ENCODE data around the gene GAR1.
"Not testable (repeated sequence)": the region's sequence is repeated elsewhere in the genome, so short reads cannot be mapped to it uniquely, and the experiment has no call there.

GAR1 gene

GRCh38 chr4:109847896-109848442 is 32.4 kb downstream of the GAR1 start, which contains the start of gene LRIT3:
Gene LRIT3, plus strand, starts transcription at chr4:109848107. Its CDS starts 95 bp downstream, at chr4:109848202.
- DNase-seq: no peak

DNA sequence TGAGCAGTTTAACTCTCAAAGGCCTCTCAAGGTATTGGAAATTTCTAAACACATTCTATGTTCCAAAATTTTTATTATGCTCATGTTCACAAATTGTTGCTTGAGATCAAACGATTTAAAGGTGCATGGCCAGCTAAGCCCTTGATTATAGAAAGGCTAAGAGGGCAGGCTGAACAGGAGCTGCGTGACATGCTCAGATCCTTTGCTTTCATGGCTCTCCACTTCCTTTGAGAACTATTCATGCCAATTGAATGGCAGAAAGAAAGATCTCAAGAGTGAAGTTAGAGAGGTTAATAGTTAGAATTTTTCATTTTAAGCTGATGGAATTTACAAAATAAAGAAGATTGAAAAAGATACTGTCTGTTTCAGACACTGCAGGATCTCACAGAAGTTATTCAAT is 32.9 kb downstream of the GAR1 start:
- DNase-seq: no peak

GRCh38 chr4:109850601-109851000 is 35.0 kb downstream of the GAR1 start:
- DNase-seq: no peak

- DNase-seq: not testable (repeated sequence)
Observed at GRCh38 chr4:109859426-109860300, 44.1 kb downstream of the GAR1 start.

DNA sequence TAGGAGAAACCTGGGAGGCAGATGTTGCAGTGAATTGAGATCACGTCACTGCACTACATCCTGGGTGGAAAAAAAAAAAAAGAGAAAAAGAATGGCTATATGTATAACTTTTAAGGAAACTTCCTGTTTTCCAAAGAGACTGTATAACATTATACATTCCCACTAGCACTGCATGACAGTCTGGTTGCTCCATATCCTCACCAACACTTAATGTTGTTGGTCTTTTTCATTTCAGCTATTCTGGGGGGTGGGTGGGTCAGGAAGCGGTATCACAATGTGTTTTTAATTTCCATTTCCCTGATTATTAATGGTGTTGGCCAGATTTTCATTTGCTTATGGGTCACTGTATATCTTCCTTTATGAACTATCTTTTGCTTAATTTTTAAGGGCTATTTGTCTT is 45.7 kb downstream of the GAR1 start:
- no peak for DNase-seq

DNA sequence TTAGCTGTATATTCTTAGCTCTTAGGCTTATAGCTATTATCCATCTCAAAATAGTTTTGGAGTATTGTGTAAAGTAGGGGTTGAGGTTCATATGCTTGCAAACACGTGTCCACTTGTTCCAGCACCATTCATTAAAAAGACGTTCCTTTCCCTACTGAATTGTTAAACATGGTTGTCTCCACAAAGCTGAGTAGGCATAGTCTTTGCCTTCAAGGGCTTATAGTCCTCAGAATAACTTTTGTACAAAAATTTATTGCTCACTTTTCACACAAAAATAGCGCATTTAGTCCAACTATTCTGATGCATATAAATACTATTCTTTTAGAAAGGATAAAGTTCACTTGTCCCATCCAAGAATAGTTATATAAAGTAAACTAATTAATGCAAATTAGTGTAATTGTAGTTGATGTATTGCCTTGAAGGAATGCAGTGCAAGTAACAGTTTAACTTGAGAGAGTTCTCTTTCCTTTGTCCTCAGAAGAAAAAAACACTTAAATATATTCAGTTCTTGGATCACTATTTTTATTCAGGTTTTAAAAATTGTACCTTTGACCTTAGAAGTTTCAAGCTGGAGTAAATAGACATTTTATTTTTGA is 46.5 kb downstream of the GAR1 start:
- no peak for DNase-seq

DNA sequence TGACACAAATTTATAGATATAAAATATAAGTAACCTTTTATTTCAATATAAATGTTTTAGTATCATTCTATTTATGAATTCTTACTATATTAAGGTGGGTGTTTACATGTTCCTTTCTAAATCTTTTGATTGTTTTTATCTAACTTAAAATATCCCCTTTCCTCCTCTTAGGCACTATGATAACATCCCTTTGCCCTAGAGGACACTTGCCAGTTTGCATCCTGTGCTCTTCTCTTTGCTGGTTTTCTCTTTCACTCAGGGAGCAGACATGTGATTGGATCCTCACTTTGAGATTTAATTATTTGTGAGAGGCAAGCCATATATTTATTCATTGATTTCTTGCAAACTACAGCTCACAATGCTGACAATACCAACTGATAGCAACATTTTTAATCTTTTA is 48.6 kb downstream of the GAR1 start:
- DNase-seq: no peak

GRCh38 chr4:109870061-109870460 is 54.5 kb downstream of the GAR1 start:
- DNase-seq: no peak

DNA sequence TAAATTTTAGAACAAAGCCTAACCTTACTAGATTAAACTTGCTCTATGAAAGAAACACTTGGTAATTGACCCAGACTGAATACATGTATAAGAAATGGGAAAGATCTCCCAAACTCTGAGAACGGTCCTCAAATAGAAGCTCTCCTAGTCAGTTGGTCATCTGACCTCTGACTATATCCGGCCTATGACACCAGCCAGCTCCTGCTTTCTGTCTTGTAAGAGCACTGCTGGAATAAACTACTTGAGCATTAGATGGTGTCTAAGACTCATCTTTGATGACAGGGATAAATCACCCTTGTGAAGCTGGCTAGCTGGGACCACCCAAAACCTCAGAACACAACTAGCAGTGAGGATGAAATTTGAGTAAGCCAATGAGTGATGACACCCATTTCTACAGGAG is 56.5 kb downstream of the GAR1 start:
- DNase-seq: no peak

DNA sequence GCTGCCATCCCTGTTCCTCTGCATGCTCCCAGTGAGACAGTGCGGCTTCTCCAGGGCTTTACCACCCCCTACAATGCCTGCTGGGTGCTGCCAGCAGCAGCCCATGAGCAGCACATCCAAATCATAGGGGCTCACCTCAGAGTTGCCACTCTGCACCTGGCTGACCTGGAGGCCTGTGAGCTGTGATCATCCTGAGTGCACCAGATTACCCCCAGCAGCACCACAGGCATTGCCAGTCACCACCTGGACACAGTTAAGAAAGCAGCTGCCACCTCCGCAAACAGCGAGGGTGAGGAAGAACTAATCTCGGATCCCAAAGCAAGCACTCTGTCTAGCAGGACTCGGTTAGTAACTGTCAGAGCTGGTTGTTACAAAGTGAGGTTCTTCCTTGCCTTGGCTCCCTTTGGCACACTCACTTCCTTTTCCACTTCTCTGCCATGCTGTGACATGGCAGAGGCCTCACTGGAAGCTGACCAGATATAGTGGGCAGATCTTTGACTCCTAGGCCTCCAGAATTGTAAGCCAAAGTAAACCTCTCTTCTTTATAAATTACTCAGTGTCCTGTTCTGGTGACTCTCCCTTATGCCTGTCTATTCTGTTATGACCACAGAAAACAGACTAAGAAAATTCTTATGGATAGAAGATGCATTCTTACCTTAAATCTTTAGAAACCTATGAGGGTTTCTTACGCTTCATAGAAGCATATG is 57.5 kb downstream of the GAR1 start:
- DNase-seq: no peak

DNA sequence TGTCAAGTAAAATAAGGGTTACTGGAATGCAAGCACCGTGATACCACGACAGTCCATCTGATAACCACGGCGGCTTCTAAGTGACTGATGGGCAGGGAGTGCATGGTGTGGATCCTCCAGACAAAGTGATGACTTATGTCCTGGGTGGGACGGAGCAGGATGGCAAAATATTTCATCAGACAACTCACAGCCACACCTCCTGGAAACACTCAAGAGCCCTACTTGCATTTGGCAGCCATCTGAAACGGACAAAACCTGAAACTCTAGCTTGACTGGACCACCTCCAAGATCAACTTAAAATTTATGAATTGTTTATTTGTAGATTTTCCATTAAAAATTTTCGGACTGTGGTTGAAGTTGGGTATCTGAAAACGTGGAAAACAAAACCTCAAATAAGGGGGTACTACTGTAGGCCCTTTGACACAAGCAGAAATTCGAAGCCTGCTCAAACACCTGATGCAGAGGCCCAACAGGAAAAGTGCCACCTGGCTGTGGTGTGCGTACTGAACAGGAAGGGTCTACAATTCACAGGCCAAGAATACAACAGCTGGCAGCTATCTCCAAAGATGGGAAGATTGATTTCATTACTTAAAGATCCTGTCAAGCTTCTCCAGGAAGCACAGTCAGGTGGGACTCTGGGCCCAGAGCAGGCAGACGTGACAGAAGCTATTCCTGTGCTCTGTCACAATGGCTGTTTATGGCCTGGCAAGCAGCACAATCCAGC is 58.4 kb downstream of the GAR1 start:
- no peak for DNase-seq
